CD4-positive, alpha-beta T cell treated with Interleukin-1 beta for 1 hour (primary cell): Measurements from ENCODE around the gene MCEMP1.

Source experiments
- DNase-seq, 2 donors: peaks; one replicate each; pipeline ENCODE4 v3.0.0-alpha.2; 2020 to 2022

The MCEMP1 gene

GRCh38 chr19:7672522-7672921 lies 4.4 kb upstream of the MCEMP1 start:
- no peak for DNase-seq

GRCh38 chr19:7674010-7675005 lies 2.6 kb upstream of the MCEMP1 start:
- peak in 1 of 2 donors; percentile 75 for DNase-seq

GRCh38 chr19:7676376-7676775 lies 514 bp upstream of the MCEMP1 start:
- peak in 1 of 2 donors; percentile 41 for DNase-seq

GRCh38 chr19:7677669-7678311 lies 900 bp downstream of the MCEMP1 start:
- DNase-seq, result peak in 1 of 2 donors; percentile 48

GRCh38 chr19:7678971-7679751 lies 2.3 kb downstream of the MCEMP1 start:
- DNase-seq, result peak; percentile 77 to 81

- DNase-seq, result no peak
These were observed 3.1 kb downstream of the MCEMP1 start for GRCh38 chr19:7679771-7680605.

GRCh38 chr19:7680606-7681339 lies 3.9 kb downstream of the MCEMP1 start, which contains the start of gene TRAPPC5:
TSS of gene TRAPPC5 (plus strand) at chr19:7680833. CDS start at chr19:7682254, 1,421 bp downstream.
- peak; percentile 89 to 91 for DNase-seq

- DNase-seq, result peak; percentile 88
These were observed 4.7 kb downstream of the MCEMP1 start for GRCh38 chr19:7681340-7682174.

GRCh38 chr19:7682175-7682855 lies 5.4 kb downstream of the MCEMP1 start:
- no peak for DNase-seq

- DNase-seq, result no peak
These were observed 8.9 kb downstream of the MCEMP1 start for GRCh38 chr19:7685546-7686445.

GRCh38 chr19:7687177-7687576 lies 10.3 kb downstream of the MCEMP1 start:
- no peak for DNase-seq

- DNase-seq, result no peak
These were observed 12.3 kb downstream of the MCEMP1 start for GRCh38 chr19:7689165-7689564.

- peak; percentile 39 to 40 for DNase-seq
These were observed 13.9 kb downstream of the MCEMP1 start for GRCh38 chr19:7690779-7691258.

- peak; percentile 34 to 46 for DNase-seq
These were observed 14.6 kb downstream of the MCEMP1 start for GRCh38 chr19:7691497-7691896.

GRCh38 chr19:7692417-7693088 lies 15.7 kb downstream of the MCEMP1 start:
- peak; percentile 34 to 55 for DNase-seq

- no peak for DNase-seq
These were observed 17.6 kb downstream of the MCEMP1 start for GRCh38 chr19:7694499-7694898.

GRCh38 chr19:7697721-7698287 lies 20.9 kb downstream of the MCEMP1 start:
- no peak for DNase-seq
